Thyroid gland (tissue), 4 donors: ENCODE measurements around the gene PRKCA. TPM values are rescaled to one million over a fixed set of nuclear protein-coding genes. Genes with fewer than 3 reads are reported as not detected.

Experiments used
- DNase-seq, 2 donors: peaks; one replicate each; pipeline ENCODE4 v3.0.0-alpha.2; 2019
- H3K27ac ChIP-seq, 3 donors: fragments of 200-600 bp; sonication (generic); 1 replicate in 2 of 3; 2 replicates in 1 of 3; pipeline ENCODE4 v1.5.1; 2016 to 2019; ENCODE audit warnings: mild to moderate bottlenecking in 1 of 3, moderate library complexity in 1 of 3
- H3K27me3 ChIP-seq: fragments of 200-600 bp; sonication (generic); one replicate; pipeline ENCODE4 v1.5.1; 2019
- H3K36me3 ChIP-seq, 2 donors: fragments of 200-600 bp; sonication (generic); one replicate each; pipeline ENCODE4 v1.5.1; 2016 to 2019
- H3K4me1 ChIP-seq, 2 donors: fragments of 200-600 bp; sonication (generic); one replicate each; pipeline ENCODE4 v1.5.1; 2017 to 2019
- H3K4me3 ChIP-seq, 3 donors: fragments of 200-600 bp; sonication (generic); replicated peaks in 1 of 3; 1 replicate in 2 of 3; 2 replicates in 1 of 3; pipeline ENCODE4 v1.5.1; 2016; ENCODE audit warnings: mild to moderate bottlenecking in 1 of 3
- H3K9me3 ChIP-seq: fragments of 200-600 bp; sonication (generic); one replicate; pipeline ENCODE4 v1.5.1; 2017
- POLR2A ChIP-seq, 2 donors: fragments of 450-650 bp; IDR thresholded peaks; one replicate each; pipeline ENCODE4 v1.6.1; 2017; ENCODE audit warnings: antibody characterized with exemption in 2 of 2, mild to moderate bottlenecking in 2 of 2, moderate library complexity in 1 of 2
- WGBS, 2 donors: methylation state at CpG; one replicate each; pipeline ENCODE4 v1.1.5; 2017; 5-methylcytosine and 5-hydroxymethylcytosine counted together
- intact Hi-C: fragments of 100-400 bp; cut with DNase I; formaldehyde crosslinking; loops from one replicate; pipeline ENCODE4 v1.15.1; 2023
- total RNA-seq, 4 donors: library from RNA; depleted of rRNA; stranded (reverse); fragments of >200 nt; gene quantifications; one replicate each; pipeline ENCODE4 v1.2.3, GENCODE V29; 2016
- TF ChIP-seq, protein P1 (sequence below), 6 experiments: fragments of 200-600 bp in 3 of 6; fragments of 450-650 bp in 3 of 6; sonication (generic) in 3 of 6; IDR thresholded peaks; one replicate each; pipeline ENCODE4 v1.5.1; 2016 to 2019; ENCODE audit warnings: antibody characterized with exemption in 6 of 6, mild to moderate bottlenecking in 2 of 6, inconsistent platforms in 1 of 6, moderate library complexity in 1 of 6

PRKCA gene
- total RNA-seq, 4 donors from 2014 or later = 6.7 to 24.2 (median 15.3) TPM

DNA sequence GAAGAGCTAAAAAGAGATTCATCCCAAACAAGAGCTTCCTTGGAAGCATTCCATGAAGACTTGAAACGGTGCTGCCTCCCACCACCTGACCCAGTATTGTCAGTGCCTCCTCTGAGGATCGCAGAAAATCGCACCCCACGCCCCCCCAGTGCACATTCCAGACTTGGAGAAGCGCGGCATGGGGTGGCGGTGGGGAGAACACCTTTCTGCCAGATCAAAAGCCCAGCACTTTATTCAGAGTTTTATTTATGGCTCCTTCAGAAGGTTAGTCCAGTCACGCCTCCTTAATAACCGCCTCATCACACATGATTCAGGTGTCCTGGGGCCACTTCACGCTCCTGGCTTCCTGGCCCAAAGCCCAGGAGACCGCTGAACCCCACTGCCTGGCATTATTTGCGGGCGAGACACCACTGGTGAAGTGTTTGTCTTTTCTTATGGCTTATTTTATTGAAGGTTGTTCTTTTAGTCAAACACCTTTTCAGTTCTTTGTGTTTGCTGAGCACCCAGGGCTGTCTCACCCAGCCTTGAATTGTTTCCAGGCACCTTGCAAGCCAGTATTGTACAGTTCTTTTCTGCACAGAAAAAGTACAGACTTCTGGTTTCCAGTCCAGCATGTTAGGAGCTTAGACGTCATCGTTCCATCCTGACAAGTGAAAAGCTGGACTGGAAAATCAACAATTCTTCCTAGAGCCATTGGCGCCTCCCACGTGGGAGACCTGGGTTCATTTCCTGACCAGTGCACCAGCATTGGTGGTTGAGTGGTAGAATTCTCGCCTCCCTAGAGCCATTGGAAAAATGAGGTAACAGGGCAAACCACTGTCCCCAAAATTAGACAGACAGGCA, 452.9 kb downstream of the PRKCA start:
- intact Hi-C loops = no loop called here
- no peak overlapping the region for H3K4me3 ChIP-seq
- H3K27me3 ChIP-seq = no peaks in the 10 kb centered on the region
- no peaks in the 10 kb centered on the region for H3K36me3 ChIP-seq
- WGBS, 2 donors = 41 to 43% methylated on average over 17 to 18 of the region's 18 CpGs
- H3K9me3 ChIP-seq = no peaks in the 10 kb centered on the region
- peaks cover 12% of the 10 kb centered on the region in 2 donors for H3K4me1 ChIP-seq
- TF ChIP-seq POLR2A (IDR thresholded peaks at IDR 0.05) = no peak
- peak; percentile 82 to 85 for DNase-seq
- H3K27ac ChIP-seq = peak overlapping the region in 2 of 3 donors; percentile 26 to 52

DNA sequence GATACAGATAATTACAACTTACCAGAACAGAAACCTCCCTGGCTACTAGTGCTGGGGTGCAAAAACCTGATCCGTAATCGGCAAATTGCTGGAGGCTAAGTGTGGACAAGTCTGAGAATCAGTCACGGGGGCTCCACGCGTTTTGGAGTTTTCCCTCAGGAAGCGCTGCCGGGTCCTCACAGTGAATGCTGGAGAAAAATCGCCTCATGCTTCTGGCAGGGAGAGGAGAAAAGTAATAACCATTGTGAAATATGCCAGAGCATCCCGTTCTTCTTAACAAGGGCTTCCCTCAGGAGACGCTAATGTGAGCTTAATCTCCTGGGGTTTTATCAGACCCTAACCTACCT, 453.5 kb downstream of the PRKCA start:
- intact Hi-C loops = no loop called here
- Histone ChIP-seq H3K4me3 (no peak overlapping the region), H3K27ac (peak overlapping the region in 1 of 3 donors; percentile 26), H3K9me3 (no peaks in the 10 kb centered on the region), H3K27me3 (no peaks in the 10 kb centered on the region), H3K4me1 (peaks cover 12% of the 10 kb centered on the region in 2 donors), H3K36me3 (no peaks in the 10 kb centered on the region)
- 91 to 93% methylated on average over 10 of the region's 10 CpGs for WGBS, 2 donors
- no peak for DNase-seq
- TF ChIP-seq, protein P1, sequence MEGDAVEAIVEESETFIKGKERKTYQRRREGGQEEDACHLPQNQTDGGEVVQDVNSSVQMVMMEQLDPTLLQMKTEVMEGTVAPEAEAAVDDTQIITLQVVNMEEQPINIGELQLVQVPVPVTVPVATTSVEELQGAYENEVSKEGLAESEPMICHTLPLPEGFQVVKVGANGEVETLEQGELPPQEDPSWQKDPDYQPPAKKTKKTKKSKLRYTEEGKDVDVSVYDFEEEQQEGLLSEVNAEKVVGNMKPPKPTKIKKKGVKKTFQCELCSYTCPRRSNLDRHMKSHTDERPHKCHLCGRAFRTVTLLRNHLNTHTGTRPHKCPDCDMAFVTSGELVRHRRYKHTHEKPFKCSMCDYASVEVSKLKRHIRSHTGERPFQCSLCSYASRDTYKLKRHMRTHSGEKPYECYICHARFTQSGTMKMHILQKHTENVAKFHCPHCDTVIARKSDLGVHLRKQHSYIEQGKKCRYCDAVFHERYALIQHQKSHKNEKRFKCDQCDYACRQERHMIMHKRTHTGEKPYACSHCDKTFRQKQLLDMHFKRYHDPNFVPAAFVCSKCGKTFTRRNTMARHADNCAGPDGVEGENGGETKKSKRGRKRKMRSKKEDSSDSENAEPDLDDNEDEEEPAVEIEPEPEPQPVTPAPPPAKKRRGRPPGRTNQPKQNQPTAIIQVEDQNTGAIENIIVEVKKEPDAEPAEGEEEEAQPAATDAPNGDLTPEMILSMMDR (IDR thresholded peaks at IDR 0.05) = no peak
- no peak for TF ChIP-seq POLR2A (IDR thresholded peaks at IDR 0.05)

DNA sequence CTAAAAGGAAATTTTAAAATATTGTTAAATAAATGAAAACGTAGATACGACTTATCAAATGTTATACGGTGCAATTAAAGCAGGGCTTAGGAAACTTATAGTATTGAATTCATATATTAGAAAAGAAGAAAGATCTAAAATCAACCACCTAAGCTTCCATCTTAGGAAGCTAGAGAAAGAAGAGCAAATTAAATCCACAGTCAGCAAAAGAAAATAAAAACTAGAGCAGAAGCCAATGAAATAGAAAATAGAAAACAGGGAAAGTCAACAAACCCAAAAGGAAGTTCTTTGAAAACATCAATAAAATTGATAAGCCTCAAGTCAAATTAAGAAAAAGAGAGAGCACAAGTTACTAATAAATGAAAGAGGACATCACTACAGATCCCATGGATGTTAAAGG, 457.9 kb downstream of the PRKCA start:
- Histone ChIP-seq H3K27me3 (no peaks in the 10 kb centered on the region), H3K4me1 (peaks cover 9 to 16% of the 10 kb centered on the region in 2 donors), H3K27ac (no peak overlapping the region), H3K36me3 (no peaks in the 10 kb centered on the region), H3K9me3 (no peaks in the 10 kb centered on the region), H3K4me3 (no peak overlapping the region)
- WGBS, 2 donors = 95 to 98% methylated on average over 3 of the region's 3 CpGs
- DNase-seq = no peak
- intact Hi-C loops = no loop called here
- TF ChIP-seq, protein P1 (IDR thresholded peaks at IDR 0.05) = no peak
- TF ChIP-seq POLR2A (IDR thresholded peaks at IDR 0.05) = no peak

DNA sequence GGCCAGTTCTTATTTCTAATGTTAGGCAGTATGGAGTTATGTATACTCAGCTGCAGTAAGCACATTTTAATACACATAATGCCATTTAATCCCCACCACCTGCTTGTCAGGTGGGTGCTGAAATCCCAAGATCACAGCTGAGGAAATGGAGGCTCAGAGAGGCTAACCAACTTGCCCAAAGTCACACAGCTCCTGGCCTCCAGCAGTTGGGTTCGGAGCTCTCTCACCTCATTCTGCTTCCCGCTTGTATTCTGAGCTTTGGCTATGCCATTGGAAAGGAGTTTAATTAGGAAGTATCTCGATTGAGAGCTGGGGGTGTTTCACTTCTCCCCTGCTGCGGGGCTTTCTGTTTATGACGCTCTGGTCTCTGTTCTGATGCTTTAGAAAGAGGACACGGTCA, 459.9 kb downstream of the PRKCA start:
- peaks cover under 1 to 9% of the 10 kb centered on the region in 2 donors for H3K4me1 ChIP-seq
- intact Hi-C loops = no loop called here
- no peak overlapping the region for H3K27ac ChIP-seq
- no peaks in the 10 kb centered on the region for H3K9me3 ChIP-seq
- TF ChIP-seq POLR2A (IDR thresholded peaks at IDR 0.05) = no peak
- TF ChIP-seq, protein P1 (IDR thresholded peaks at IDR 0.05) = no peak
- no peaks in the 10 kb centered on the region for H3K27me3 ChIP-seq
- no peaks in the 10 kb centered on the region for H3K36me3 ChIP-seq
- WGBS, 2 donors = 87 to 91% methylated on average over 6 of the region's 6 CpGs
- no peak overlapping the region for H3K4me3 ChIP-seq
- DNase-seq = no peak

DNA sequence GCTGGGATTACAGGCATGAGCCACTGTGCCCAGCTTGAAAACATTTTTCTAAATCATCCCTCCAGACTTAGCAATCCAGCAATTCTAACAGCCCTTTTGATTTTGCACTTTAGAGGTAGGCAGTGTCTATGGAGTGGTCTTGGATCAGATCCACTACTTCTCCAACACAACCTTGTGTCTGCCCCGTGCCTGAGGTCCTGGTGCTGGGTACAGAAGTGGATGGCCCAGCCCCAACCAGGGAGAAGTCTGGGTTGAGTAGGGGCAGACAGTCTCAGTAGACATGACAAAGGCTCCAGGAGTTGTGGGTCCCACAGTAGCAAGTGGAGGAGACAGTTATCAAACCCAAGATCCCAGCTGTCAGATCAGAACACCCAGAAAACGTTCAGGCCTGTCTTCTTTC, 460.6 kb downstream of the PRKCA start:
- Histone ChIP-seq H3K4me3 (no peak overlapping the region), H3K27me3 (no peaks in the 10 kb centered on the region), H3K4me1 (peaks cover 5 to 9% of the 10 kb centered on the region in 2 donors), H3K36me3 (no peaks in the 10 kb centered on the region), H3K27ac (no peak overlapping the region), H3K9me3 (no peaks in the 10 kb centered on the region)
- intact Hi-C loops = no loop called here
- peak; percentile 59 to 63 for DNase-seq
- TF ChIP-seq, protein P1 (IDR thresholded peaks at IDR 0.05) = no peak
- no peak for TF ChIP-seq POLR2A (IDR thresholded peaks at IDR 0.05)
- 41 to 42% methylated on average over 2 of the region's 2 CpGs for WGBS, 2 donors
